SU-DHL-6 (cell line): ENCODE results near the gene MISP.

Experiments
- H2AFZ ChIP-seq: fragments of 200-600 bp; sonication (generic); 2 replicates; pipeline ENCODE4 v1.6.1; 2014; ENCODE audit warnings: low read depth, mild to moderate bottlenecking, moderate library complexity, mixed read lengths, antibody characterized with exemption, low read length; ENCODE audit not compliant: severe bottlenecking
- H3F3A ChIP-seq: fragments of 200-600 bp; shearing (Covaris generic); 2 replicates; pipeline ENCODE4 v1.6.0; 2016; ENCODE audit warnings: antibody characterized with exemption, mild to moderate bottlenecking; ENCODE audit not compliant: insufficient read depth
- H3K27ac ChIP-seq: fragments of 200-600 bp; sonication (generic); 2 replicates; pipeline ENCODE4 v1.5.1; 2016; ENCODE audit warnings: low read depth, mild to moderate bottlenecking, low read length, moderate library complexity, mixed read lengths
- H3K27me3 ChIP-seq: fragments of 200-600 bp; sonication (generic), shearing (Covaris generic); 2 replicates; pipeline ENCODE4 v1.6.0; 2014; ENCODE audit warnings: mild to moderate bottlenecking, low read length
- H3K36me3 ChIP-seq: fragments of 200-600 bp; sonication (generic); 2 replicates; pipeline ENCODE4 v1.6.1; 2014; ENCODE audit warnings: mild to moderate bottlenecking, low read length, mixed read lengths
- H3K4me2 ChIP-seq: fragments of 300-600, 200-600 bp; shearing (Covaris generic), sonication (generic); 2 replicates; pipeline ENCODE4 v1.6.0; 2014; ENCODE audit warnings: low read length, low read depth, mild to moderate bottlenecking; ENCODE audit not compliant: poor library complexity, severe bottlenecking
- H3K4me3 ChIP-seq: fragments of 200-600 bp; sonication (generic); 2 replicates; pipeline ENCODE4 v1.5.1; 2014; ENCODE audit warnings: antibody characterized with exemption, low read length, mild to moderate bottlenecking, mixed read lengths; ENCODE audit not compliant: insufficient read depth, poor library complexity, severe bottlenecking
- H3K79me2 ChIP-seq: fragments of 200-600 bp; sonication (generic); 2 replicates; pipeline ENCODE4 v1.6.1; 2014; ENCODE audit warnings: mild to moderate bottlenecking, low read length, moderate library complexity; ENCODE audit not compliant: insufficient read depth
- H3K9ac ChIP-seq: fragments of 200-600 bp; sonication (generic); 2 replicates; pipeline ENCODE4 v1.7.0; 2014; ENCODE audit warnings: mild to moderate bottlenecking, low read length
- H3K9me2 ChIP-seq: fragments of 200-600 bp; sonication (generic); replicated peaks from 2 replicates; pipeline ENCODE4 v1.6.1; 2014; ENCODE audit warnings: low read length; ENCODE audit not compliant: insufficient read depth
- H3K9me3 ChIP-seq: fragments of 200-600 bp; sonication (generic); 2 replicates; pipeline ENCODE4 v1.6.1; 2014; ENCODE audit warnings: low read length, mixed read lengths; ENCODE audit not compliant: insufficient read depth
- H4K20me1 ChIP-seq: fragments of 200-600 bp; sonication (generic); 2 replicates; pipeline ENCODE4 v1.6.1; 2014; ENCODE audit warnings: low read depth, mild to moderate bottlenecking, antibody characterized with exemption, low read length, moderate library complexity, mixed read lengths
- CTCF ChIP-seq: fragments of 200-600 bp; sonication (generic); IDR thresholded peaks from one replicate; pipeline ENCODE4 v1.5.1; 2017; ENCODE audit warnings: antibody characterized with exemption, mild to moderate bottlenecking, low read length, moderate library complexity; ENCODE audit not compliant: insufficient read depth, poor library complexity, severe bottlenecking
- EZH2phosphoT487 ChIP-seq: fragments of 200-600 bp; sonication (generic), shearing (Covaris generic); conservative IDR thresholded peaks from 2 replicates; pipeline ENCODE4 v1.6.1; 2018; ENCODE audit warnings: mild to moderate bottlenecking, antibody characterized with exemption, low read length, moderate library complexity, mixed read lengths

Gene MISP

GRCh38 chr19:704447-704741 lies 46.5 kb upstream of the MISP start:
- Histone ChIP-seq H3F3A (no peaks in the 10 kb centered on the region), H3K4me2 (no peak overlapping the region), H3K36me3 (no peaks in the 10 kb centered on the region), H3K4me3 (no peak overlapping the region), H3K9ac (no peak overlapping the region), H3K27ac (no peak overlapping the region), H3K79me2 (no peaks in the 10 kb centered on the region), H3K27me3 (no peaks in the 10 kb centered on the region), H3K9me2 (no peaks in the 10 kb centered on the region), H4K20me1 (no peaks in the 10 kb centered on the region), H2AFZ (no peak overlapping the region), H3K9me3 (no peaks in the 10 kb centered on the region)
- TF ChIP-seq CTCF (no peak), EZH2phosphoT487 (no peak)

- no peak within 1 kb of the TSS for H3K4me2 ChIP-seq
- no peak within 1 kb of the TSS for H3K27ac ChIP-seq
- no peaks in the 10 kb centered on the region for H3K9me2 ChIP-seq
- TF ChIP-seq EZH2phosphoT487, result no peak
- TF ChIP-seq CTCF, result no peak
- no peaks in the 10 kb centered on the region for H3K36me3 ChIP-seq
- no peaks in the 10 kb centered on the region for H4K20me1 ChIP-seq
- no peaks in the 10 kb centered on the region for H3K79me2 ChIP-seq
- no peak within 1 kb of the TSS for H2AFZ ChIP-seq
- no peaks in the 10 kb centered on the region for H3K9me3 ChIP-seq
- H3K4me3 ChIP-seq, result no peak within 1 kb of the TSS
- H3K27me3 ChIP-seq, result no peaks in the 10 kb centered on the region
- H3K9ac ChIP-seq, result no peak within 1 kb of the TSS
- H3F3A ChIP-seq, result no peaks in the 10 kb centered on the region
Observed at GRCh38 chr19:708154-709143, 42.5 kb upstream of the MISP start, which contains the start of gene PALM. Gene PALM (plus strand): TSS chr19:708935. CDS start chr19:709147, 212 bp downstream.

GRCh38 chr19:709196-709964 lies 41.5 kb upstream of the MISP start:
- H3K36me3 ChIP-seq, result no peaks in the 10 kb centered on the region
- H3K9me3 ChIP-seq, result no peaks in the 10 kb centered on the region
- H2AFZ ChIP-seq, result no peak overlapping the region
- no peaks in the 10 kb centered on the region for H3F3A ChIP-seq
- H3K4me3 ChIP-seq, result no peak overlapping the region
- H3K79me2 ChIP-seq, result no peaks in the 10 kb centered on the region
- no peaks in the 10 kb centered on the region for H3K27me3 ChIP-seq
- H3K9me2 ChIP-seq, result no peaks in the 10 kb centered on the region
- no peak overlapping the region for H3K27ac ChIP-seq
- no peak overlapping the region for H3K4me2 ChIP-seq
- H3K9ac ChIP-seq, result no peak overlapping the region
- TF ChIP-seq EZH2phosphoT487, result no peak
- TF ChIP-seq CTCF, result no peak
- no peaks in the 10 kb centered on the region for H4K20me1 ChIP-seq
